PFSK-1 (cell line): ENCODE data around the gene XAB2.

Source experiments
- FOXP2 ChIP-seq: optimal IDR thresholded peaks from 2 replicates; pipeline ENCODE3; 2011; ENCODE audit warnings: borderline replicate concordance, control low read depth, inconsistent platforms; ENCODE audit not compliant: insufficient read depth; ENCODE audit errors: extremely low read length, extremely low read depth
- POLR2AphosphoS5 ChIP-seq: IDR thresholded peaks from 2 replicates; pipeline ENCODE4 v1.6.1; 2012; ENCODE audit warnings: low read depth, mild to moderate bottlenecking, control low read depth, low read length, moderate library complexity
- SIN3A ChIP-seq: IDR thresholded peaks from 2 replicates; pipeline ENCODE4 v1.6.1; 2012; ENCODE audit warnings: mild to moderate bottlenecking, low read length, moderate library complexity, borderline replicate concordance; ENCODE audit not compliant: insufficient read depth
- TF ChIP-seq, protein P1 (sequence below), 2 experiments: IDR thresholded peaks; 2 replicates each; pipeline versions ENCODE4 v1.6.1 to v1.8.0; 2011 to 2012; ENCODE audit warnings: low read depth in 2 of 2, low read length in 2 of 2, control low read depth in 1 of 2, inconsistent platforms in 1 of 2, mild to moderate bottlenecking in 1 of 2, moderate library complexity in 1 of 2; ENCODE audit not compliant: insufficient read depth in 1 of 2

DNA sequence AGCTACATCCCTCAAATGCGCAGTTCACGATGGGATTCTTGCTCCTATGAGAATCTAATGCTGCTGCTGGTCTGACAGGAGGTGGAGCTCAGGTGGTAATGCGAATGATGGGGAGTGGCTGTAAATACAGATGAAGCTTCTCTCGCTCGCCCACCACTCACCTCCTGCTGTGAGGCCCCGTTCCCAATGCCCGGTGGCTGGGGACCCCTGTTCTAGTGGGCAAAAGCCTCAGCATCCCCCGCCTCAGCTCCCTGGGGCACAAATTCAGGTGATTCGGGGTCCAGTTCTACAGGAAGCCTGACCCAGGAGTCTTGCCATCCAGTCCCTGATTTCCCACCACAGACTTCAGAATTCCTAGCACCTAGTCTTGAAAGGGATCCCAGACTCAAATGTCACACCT is 43.2 kb upstream of the XAB2 start:
- TF ChIP-seq, protein P1, sequence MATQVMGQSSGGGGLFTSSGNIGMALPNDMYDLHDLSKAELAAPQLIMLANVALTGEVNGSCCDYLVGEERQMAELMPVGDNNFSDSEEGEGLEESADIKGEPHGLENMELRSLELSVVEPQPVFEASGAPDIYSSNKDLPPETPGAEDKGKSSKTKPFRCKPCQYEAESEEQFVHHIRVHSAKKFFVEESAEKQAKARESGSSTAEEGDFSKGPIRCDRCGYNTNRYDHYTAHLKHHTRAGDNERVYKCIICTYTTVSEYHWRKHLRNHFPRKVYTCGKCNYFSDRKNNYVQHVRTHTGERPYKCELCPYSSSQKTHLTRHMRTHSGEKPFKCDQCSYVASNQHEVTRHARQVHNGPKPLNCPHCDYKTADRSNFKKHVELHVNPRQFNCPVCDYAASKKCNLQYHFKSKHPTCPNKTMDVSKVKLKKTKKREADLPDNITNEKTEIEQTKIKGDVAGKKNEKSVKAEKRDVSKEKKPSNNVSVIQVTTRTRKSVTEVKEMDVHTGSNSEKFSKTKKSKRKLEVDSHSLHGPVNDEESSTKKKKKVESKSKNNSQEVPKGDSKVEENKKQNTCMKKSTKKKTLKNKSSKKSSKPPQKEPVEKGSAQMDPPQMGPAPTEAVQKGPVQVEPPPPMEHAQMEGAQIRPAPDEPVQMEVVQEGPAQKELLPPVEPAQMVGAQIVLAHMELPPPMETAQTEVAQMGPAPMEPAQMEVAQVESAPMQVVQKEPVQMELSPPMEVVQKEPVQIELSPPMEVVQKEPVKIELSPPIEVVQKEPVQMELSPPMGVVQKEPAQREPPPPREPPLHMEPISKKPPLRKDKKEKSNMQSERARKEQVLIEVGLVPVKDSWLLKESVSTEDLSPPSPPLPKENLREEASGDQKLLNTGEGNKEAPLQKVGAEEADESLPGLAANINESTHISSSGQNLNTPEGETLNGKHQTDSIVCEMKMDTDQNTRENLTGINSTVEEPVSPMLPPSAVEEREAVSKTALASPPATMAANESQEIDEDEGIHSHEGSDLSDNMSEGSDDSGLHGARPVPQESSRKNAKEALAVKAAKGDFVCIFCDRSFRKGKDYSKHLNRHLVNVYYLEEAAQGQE (IDR thresholded peaks at IDR 0.05; ENCODE audit: insufficient read depth in 1 of 2, low read depth in 2 of 2, low read length in 2 of 2): no peak
- TF ChIP-seq SIN3A (no peak), FOXP2 (no peak), POLR2AphosphoS5 (no peak)
